Left renal cortex interstitium (tissue), 4 donors: ENCODE results near the gene SYNPO2. TPM values are rescaled to one million over a fixed set of nuclear protein-coding genes. Genes with fewer than 3 reads are reported as not detected.
A peak's percentile ranks its signal among the peaks of the same experiment; 100 is the strongest.
"Not testable (repeated sequence)": the region's sequence is repeated elsewhere in the genome, so short reads cannot be mapped to it uniquely, and the experiment has no call there.

Source experiments
- DNase-seq, 4 donors: peaks; one replicate each; pipeline ENCODE4 v3.0.0-alpha.2; 2013; ENCODE audit warnings: low read depth in 4 of 4, low spot score in 2 of 4, missing footprints in 1 of 4
- polyA plus RNA-seq, 4 donors: library from polyadenylated mRNA; unstranded; fragments of 120-200 nt; gene quantifications; one replicate each; pipeline ENCODE4 v1.2.1, GENCODE V29; 2013; ENCODE audit not compliant: insufficient read length in 4 of 4

SYNPO2 gene
- polyA plus RNA-seq, 4 donors = 13.2 to 25.8 (median 17.4) TPM

- DNase-seq = no peak
Measured at GRCh38 chr4:119028296-119028695, 139.6 kb downstream of the SYNPO2 start.

GRCh38 chr4:119029847-119030535 lies 141.3 kb downstream of the SYNPO2 start:
- DNase-seq = no peak

DNA sequence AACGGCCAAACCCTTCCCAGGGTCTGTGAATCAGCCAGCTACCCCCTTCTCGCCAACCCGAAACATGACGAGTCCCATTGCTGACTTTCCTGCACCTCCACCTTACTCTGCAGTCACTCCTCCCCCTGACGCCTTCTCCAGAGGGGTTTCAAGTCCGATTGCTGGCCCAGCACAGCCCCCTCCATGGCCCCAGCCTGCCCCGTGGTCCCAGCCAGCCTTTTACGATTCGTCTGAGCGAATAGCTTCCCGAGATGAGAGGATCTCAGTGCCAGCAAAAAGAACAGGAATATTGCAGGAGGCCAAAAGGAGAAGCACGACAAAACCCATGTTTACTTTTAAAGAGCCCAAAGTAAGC lies 141.9 kb downstream of the SYNPO2 start:
- no peak for DNase-seq

DNA sequence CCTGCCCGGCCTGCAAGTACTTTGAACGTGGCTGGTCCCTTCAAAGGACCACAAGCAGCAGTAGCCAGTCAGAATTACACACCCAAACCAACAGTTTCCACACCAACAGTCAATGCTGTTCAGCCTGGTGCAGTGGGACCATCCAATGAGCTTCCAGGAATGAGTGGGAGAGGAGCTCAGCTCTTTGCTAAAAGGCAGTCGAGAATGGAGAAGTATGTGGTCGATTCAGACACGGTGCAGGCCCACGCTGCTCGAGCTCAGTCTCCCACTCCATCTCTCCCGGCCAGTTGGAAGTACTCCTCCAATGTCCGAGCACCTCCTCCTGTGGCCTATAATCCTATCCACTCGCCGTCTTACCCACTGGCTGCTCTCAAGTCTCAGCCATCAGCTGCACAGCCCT lies 142.6 kb downstream of the SYNPO2 start:
- DNase-seq = no peak

DNA sequence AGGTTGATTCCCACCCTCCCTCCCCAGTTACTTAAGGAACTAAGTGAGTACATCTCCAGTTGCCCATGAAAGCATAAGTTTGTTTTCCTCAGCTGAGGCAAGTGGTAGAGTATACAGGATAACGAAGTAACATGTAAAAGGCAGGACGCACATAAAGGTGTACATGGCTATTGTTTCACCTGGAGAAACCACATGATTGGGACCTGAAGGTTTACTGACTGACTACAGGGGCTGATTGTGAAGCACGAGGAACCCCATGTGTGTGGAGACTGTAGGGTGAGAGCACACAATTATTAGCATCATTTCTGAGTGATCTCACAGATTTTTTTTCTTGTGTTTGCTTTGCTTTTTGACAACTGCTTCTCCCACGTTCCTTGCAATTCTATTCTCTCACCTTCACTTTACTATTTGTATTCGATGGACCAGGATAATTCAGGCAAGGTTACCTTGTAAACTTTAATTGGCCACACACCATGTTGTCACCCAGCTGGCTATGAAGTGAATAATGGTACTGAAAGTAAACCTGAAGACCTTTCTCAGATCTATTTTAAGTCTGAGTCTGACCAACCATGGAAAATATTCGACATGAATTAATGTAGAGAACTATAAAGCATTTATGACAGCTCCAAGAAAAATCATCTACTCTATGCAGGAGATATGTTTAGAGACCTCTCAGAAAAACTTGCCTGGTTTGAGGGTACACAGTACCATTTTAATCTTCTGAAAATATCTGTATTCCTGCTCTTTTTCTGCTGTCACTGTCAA lies 144.4 kb downstream of the SYNPO2 start:
- DNase-seq = no peak

GRCh38 chr4:119034276-119035008 lies 145.8 kb downstream of the SYNPO2 start:
- DNase-seq = no peak

DNA sequence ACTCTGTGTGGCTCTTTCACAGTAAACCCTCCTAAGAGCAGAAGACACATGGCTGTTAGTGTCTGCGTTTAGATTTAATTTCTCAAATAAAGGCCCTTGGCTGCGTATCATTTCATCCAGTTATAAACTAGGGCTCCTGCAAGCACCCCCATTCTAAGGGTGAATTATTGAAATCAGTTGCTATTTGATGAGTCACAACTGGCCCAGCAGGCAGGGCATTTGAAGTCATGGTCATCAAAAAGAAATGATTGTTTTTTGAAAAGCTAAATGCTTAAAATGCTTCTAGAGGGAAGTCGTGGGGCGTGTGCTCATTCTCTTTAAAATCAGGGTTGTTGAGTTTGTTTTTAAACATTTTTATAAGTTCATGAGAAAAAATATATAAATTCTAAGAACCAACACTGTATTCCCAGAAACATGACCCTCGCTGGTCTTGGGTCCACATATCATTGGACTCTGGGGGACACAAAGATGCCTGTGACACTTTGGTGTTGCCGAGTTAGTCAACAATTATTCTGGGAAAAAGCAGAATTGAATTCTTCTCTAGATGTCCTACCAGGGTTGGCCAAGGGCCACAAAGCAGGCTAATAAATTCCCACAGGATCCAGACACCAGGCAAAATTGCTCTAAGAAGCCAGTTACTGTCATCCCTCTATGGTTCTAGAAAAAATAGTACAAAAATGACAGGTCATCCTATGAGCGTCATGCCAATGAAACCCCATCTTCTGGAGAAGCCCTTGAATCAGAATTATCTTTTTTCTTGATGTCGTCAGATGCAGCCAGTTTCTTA lies 147.5 kb downstream of the SYNPO2 start:
- DNase-seq = no peak

GRCh38 chr4:119037709-119038108 lies 149.1 kb downstream of the SYNPO2 start:
- DNase-seq = no peak

DNA sequence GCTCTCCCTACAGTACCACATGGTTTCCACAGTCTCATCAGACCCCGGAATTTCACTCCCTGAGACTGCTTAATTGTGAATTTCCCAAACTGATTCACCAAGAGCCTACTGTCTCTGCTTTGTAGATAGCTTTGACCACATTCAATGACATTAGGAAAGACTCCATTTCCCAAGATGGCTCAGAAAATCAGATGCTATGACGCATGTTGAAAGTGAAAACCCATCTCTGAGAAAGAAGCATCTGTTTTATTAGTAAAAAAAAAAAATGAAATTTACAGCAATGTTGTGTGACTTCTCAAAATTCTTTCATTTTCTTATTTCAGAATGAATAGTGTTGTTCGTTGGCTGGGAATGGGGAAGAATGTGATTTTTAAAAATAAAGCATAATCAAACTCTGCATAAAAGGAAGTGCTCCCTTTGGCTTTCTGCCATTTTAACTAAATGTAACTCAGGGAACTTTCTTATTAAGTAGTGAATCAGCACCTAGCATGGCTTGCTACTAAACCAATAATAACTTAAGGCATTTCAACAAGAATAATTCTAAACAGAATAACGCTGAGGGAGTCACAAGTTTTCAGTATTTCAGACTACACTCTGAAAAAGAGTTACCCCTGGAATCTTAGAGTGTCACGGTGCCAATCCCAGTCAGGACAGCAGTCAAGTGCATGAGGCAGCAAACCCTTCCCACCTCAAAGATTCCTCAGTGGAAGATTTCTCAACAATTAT lies 149.6 kb downstream of the SYNPO2 start:
- no peak for DNase-seq

- no peak for DNase-seq
Measured at GRCh38 chr4:119039160-119039559, 150.5 kb downstream of the SYNPO2 start.

DNA sequence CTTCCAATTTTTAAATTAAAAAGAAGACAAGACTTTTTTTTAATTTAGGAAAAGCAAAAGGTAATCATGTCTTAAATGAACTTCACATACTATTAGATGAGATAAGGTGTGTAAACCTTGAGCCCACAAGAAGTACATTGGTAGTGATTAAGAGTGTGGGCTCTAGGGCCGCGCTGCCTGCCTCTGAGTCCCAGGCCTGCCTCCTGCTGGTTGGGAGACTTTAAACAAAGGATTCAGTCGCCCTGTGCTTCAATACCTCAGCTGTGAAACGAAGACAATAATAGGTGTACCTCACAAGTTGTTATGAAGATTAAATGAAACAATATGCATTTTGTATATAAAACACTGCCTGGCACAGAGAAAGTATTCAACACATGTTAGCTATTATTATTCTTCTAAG lies 151.1 kb downstream of the SYNPO2 start:
- no peak for DNase-seq

DNA sequence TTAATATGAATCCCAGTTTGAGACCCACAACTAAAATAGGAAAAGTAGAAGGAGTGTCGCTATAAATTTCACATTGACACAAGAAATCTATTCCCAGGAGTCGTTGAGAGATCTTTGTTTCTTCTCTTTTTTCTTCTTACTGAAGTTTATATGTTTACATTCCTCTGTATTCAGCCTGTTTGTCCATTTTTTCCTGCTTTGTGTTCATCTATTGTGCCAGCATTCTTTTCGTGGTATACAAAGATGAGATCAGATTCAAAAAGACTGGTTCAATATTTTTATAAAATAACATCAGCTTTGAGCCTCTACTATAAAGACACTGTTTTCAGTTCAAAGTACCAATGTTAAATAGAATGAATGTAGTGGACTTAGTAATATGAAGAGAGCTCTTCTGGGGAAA lies 151.6 kb downstream of the SYNPO2 start:
- DNase-seq = no peak

DNA sequence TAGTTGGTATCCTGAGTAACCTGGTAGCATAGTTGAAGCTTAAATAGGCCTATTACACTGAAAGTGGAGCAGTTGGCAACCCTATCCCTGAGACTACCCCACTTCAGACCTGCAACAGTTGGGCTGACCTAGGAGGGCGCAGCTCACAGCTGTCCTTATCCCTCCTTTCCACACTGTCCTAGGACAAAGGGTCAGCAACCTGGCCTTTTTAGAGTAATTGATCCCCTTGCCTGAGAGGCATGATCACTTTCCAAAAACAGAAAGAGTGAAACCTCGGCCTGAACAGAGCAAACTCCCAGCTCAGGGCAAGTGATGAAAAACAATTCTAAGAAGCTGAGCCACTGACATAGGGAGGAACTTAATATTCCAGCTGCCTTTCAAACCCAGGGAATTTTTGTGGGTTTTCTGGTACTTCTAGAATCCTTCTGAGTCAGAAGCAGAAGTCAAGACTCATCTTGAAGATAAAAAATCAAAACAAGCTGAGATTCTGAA lies 152.1 kb downstream of the SYNPO2 start:
- DNase-seq = no peak

GRCh38 chr4:119041396-119041795 lies 152.7 kb downstream of the SYNPO2 start:
- DNase-seq = no peak

GRCh38 chr4:119041951-119042560 lies 153.4 kb downstream of the SYNPO2 start:
- DNase-seq = peak in 2 of 4 donors; percentile 39 to 82

GRCh38 chr4:119046263-119046662 lies 157.6 kb downstream of the SYNPO2 start:
- DNase-seq = no peak

DNA sequence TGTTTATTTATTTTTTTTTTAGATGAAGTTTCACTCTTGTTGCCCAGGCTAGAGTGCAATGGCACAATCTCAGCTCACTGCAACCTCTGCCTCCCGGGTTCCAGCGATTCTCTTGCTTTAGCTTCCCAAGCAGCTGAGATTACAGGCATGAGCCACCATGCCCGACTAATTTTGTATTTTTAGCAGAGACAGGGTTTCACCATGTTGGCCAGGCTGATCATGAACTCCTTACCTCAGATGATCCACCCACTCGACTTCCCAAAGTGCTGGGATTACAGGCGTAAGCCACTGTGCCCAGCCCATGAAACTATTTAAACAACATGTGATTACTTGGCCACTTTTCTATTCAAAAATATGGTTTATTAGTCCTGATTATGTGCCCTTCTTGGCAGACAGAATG lies 158.4 kb downstream of the SYNPO2 start:
- DNase-seq = not testable (repeated sequence)

- no peak for DNase-seq
Measured at GRCh38 chr4:119048446-119048845, 159.8 kb downstream of the SYNPO2 start.

DNA sequence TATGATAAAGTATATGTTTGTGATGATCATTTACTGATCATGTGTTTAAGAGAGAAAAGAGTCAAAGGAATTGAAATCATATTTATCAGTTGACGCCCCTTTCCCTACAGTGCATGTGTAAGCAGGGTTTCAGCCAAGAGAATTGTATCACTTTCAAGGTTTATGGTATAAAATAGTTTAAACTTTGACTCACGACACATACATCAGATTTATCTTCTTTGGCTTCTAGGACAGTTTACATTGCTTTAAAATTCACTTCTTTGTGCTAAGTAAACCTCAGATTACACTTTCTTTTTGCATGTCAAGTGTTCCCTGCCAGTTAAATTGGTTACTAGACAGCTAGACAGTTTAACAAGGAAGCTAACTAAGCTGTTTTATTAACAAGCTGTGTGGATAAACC lies 160.7 kb downstream of the SYNPO2 start:
- no peak for DNase-seq
